Natural killer cell (primary cell): ENCODE data around the gene NEK5. TPM values are rescaled to one million over a fixed set of nuclear protein-coding genes. Genes with fewer than 3 reads are reported as not detected.

ENCODE experiments used
- ATAC-seq, 3 donors: fragments of 150-1000 bp in 2 of 3; fragments of 200-7000 bp in 1 of 3; cut with Tn5 transposase; 1 replicate in 1 of 3; 2 replicates in 2 of 3; pipeline ENCODE4 v1.10.0; 2021; ENCODE audit warnings: mild to moderate bottlenecking in 2 of 3, moderate library complexity in 2 of 3
- DNase-seq, 2 donors: peaks; one replicate each; pipeline versions ENCODE4 v3.0.0 to v3.0.0-alpha.2; 2013 to 2021; ENCODE audit warnings: mixed read lengths in 1 of 2
- H3K27ac ChIP-seq: one replicate; pipeline ENCODE4 v1.5.1; 2013; ENCODE audit warnings: mild to moderate bottlenecking, low read length
- H3K27me3 ChIP-seq: one replicate; pipeline ENCODE4 v1.6.1; 2013; ENCODE audit warnings: low read length; ENCODE audit not compliant: control insufficient read depth, insufficient read depth
- H3K36me3 ChIP-seq: one replicate; pipeline ENCODE4 v1.6.1; 2013; ENCODE audit warnings: low read length; ENCODE audit not compliant: control insufficient read depth, insufficient read depth
- H3K4me1 ChIP-seq: one replicate; pipeline ENCODE4 v1.6.1; 2013; ENCODE audit warnings: low read length; ENCODE audit not compliant: control insufficient read depth, insufficient read depth
- H3K4me3 ChIP-seq: one replicate; pipeline ENCODE4 v1.5.1; 2013; ENCODE audit warnings: low read length
- H3K9me3 ChIP-seq: one replicate; pipeline ENCODE4 v1.6.1; 2013; ENCODE audit warnings: low read length; ENCODE audit not compliant: control insufficient read depth, insufficient read depth
- H3K27ac Mint-ChIP-seq, 2 donors: one replicate each; pipeline ENCODE4 v1.8.0; 2022; ENCODE audit warnings: mild to moderate bottlenecking in 2 of 2, mixed read lengths in 2 of 2, moderate library complexity in 1 of 2
- H3K27me3 Mint-ChIP-seq, 2 donors: one replicate each; pipeline ENCODE4 v1.8.0; 2022; ENCODE audit warnings: low read depth in 2 of 2, mixed read lengths in 2 of 2
- H3K36me3 Mint-ChIP-seq: one replicate; pipeline ENCODE4 v1.8.0; 2022; ENCODE audit warnings: mixed read lengths
- H3K4me1 Mint-ChIP-seq, 2 donors: one replicate each; pipeline ENCODE4 v1.8.0; 2022; ENCODE audit warnings: mixed read lengths in 2 of 2
- H3K4me3 Mint-ChIP-seq: one replicate; pipeline ENCODE4 v1.8.0; 2022; ENCODE audit warnings: mild to moderate bottlenecking, moderate library complexity, mixed read lengths
- H3K9me3 Mint-ChIP-seq, 2 donors: one replicate each; pipeline ENCODE4 v1.8.0; 2022; ENCODE audit warnings: mixed read lengths in 2 of 2
- WGBS: methylation state at CpG from one replicate; pipeline ENCODE4 v1.1.7; 2013; ENCODE audit warnings: missing lambda C conversion rate; ENCODE audit not compliant: insufficient coverage; 5-methylcytosine and 5-hydroxymethylcytosine counted together
- intact Hi-C: fragments of 100-400 bp; cut with micrococcal nuclease; formaldehyde crosslinking; loops from one replicate; pipeline ENCODE4 v1.14.2; 2022
- total RNA-seq, 4 donors: library from RNA; stranded (reverse); fragments of 120-200 nt in 1 of 4; gene quantifications; one replicate each; pipeline versions ENCODE4 v1.2.3 to v1.2.4, GENCODE V29; 2013 to 2022
- TF ChIP-seq, protein P1 (sequence below): fragments of 200-600 bp; IDR thresholded peaks from one replicate; pipeline ENCODE4 v1.8.0; 2022; ENCODE audit warnings: antibody characterized with exemption

The NEK5 gene
- total RNA-seq, 3 donors from 2014 or later (not counting 1 experiment from before 2014, with no cell fraction given), result 0.13 TPM; not detected in 2

DNA sequence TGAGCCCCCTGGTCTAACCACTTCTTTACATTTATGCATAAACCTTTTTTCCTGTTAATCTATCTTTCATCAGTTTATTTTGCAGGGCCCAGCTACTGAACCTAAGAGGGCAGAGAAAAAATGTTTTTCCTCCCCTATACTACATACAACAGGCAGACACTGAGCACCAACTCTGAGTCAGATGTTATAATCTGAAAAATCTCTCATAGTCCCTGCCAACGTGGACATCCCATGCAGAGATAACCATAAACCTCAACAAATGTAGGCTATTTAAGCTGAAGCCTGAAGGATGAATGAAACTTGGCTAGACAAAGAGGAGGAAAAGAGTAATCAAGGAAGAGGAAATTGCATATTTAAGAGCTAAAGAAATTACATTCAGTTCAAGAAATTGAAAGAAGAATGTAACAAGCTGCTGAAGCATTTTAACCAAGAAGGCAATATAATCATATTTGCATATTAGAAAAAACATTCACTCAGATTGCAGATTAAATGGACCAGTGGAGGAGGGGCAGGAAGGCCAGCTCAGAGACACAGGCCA lies 27.9 kb upstream of the NEK5 start:
- no peaks in the 10 kb centered on the region for H3K36me3 ChIP-seq
- intact Hi-C loops, result loop anchor here (5.0 kb wide), 1 partner anchor 36 kb away; no protein-coding TSS in a partner anchor
- H3K9me3 ChIP-seq, result no peaks in the 10 kb centered on the region
- H3K4me1 Mint-ChIP-seq, result peaks cover 37 to 39% of the 10 kb centered on the region in 2 donors
- peak overlapping the region; percentile 4 to 32 for H3K27ac Mint-ChIP-seq
- peak overlapping the region; percentile 49 for H3K4me3 Mint-ChIP-seq
- H3K4me3 ChIP-seq, result no peak overlapping the region
- no CpG with 5 or more reads among the region's 1 CpG for WGBS
- TF ChIP-seq, protein P1, sequence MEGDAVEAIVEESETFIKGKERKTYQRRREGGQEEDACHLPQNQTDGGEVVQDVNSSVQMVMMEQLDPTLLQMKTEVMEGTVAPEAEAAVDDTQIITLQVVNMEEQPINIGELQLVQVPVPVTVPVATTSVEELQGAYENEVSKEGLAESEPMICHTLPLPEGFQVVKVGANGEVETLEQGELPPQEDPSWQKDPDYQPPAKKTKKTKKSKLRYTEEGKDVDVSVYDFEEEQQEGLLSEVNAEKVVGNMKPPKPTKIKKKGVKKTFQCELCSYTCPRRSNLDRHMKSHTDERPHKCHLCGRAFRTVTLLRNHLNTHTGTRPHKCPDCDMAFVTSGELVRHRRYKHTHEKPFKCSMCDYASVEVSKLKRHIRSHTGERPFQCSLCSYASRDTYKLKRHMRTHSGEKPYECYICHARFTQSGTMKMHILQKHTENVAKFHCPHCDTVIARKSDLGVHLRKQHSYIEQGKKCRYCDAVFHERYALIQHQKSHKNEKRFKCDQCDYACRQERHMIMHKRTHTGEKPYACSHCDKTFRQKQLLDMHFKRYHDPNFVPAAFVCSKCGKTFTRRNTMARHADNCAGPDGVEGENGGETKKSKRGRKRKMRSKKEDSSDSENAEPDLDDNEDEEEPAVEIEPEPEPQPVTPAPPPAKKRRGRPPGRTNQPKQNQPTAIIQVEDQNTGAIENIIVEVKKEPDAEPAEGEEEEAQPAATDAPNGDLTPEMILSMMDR, result no peak
- peaks cover 4% of the 10 kb centered on the region for H3K27me3 ChIP-seq
- H3K4me1 ChIP-seq, result peaks cover 18% of the 10 kb centered on the region
- no peaks in the 10 kb centered on the region for H3K27me3 Mint-ChIP-seq
- ATAC-seq, result no peak
- H3K27ac ChIP-seq, result no peak overlapping the region
- DNase-seq, result no peak
- H3K9me3 Mint-ChIP-seq, result no peaks in the 10 kb centered on the region
- no peaks in the 10 kb centered on the region for H3K36me3 Mint-ChIP-seq

DNA sequence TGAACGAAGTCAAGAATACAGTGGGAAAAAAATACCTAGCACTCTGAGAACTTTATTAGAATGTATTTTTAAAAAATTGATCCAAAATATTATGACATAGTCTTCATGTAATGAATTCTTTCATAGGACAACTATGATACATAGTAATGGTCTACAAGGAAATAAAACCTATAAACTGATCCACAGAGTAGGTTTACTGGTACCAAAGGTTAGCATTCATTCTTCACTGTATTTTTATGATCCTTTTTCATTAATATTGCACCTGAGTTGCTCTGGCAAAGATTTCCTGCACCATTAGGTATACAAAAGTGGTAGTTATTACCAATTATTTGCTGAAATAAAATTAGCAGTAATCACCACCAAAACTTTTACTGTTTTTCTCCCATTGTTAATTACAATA lies 26.3 kb upstream of the NEK5 start:
- peaks cover 2% of the 10 kb centered on the region for H3K36me3 ChIP-seq
- intact Hi-C loops, result loop anchor here (5.0 kb wide), 1 partner anchor 37 kb away; no protein-coding TSS in a partner anchor
- no peak overlapping the region for H3K27ac ChIP-seq
- ATAC-seq (no peak), DNase-seq (no peak)
- no peak overlapping the region for H3K27ac Mint-ChIP-seq
- H3K36me3 Mint-ChIP-seq, result peaks cover 7% of the 10 kb centered on the region
- H3K9me3 Mint-ChIP-seq, result no peaks in the 10 kb centered on the region
- no peaks in the 10 kb centered on the region for H3K9me3 ChIP-seq
- H3K27me3 Mint-ChIP-seq, result no peaks in the 10 kb centered on the region
- no peak overlapping the region for H3K4me3 ChIP-seq
- peaks cover 28 to 30% of the 10 kb centered on the region in 2 donors for H3K4me1 Mint-ChIP-seq
- no CpG with 5 or more reads among the region's 1 CpG for WGBS
- peaks cover 13% of the 10 kb centered on the region for H3K4me1 ChIP-seq
- H3K4me3 Mint-ChIP-seq, result no peak overlapping the region
- H3K27me3 ChIP-seq, result no peaks in the 10 kb centered on the region
- TF ChIP-seq, protein P1, result no peak

DNA sequence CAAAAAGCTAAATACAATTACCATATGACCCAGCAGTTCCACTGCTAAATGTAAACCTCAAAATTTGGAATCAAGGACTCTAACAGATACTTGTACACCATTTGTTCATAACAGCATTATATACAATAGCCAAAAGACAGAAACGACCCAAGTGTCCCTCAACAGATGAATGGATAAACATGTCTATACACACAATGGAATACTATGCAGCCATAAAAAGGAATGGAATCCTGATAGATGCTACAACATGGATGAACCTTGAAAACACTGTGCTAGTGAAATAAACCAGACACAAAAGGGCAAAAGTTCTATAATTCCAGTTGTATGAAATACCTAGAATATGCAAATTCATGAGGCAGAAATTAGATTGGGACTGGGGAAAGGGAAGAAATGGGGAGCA lies 18.4 kb upstream of the NEK5 start:
- H3K27ac ChIP-seq, result no peak overlapping the region
- intact Hi-C loops, result no loop called here
- TF ChIP-seq, protein P1, result no peak
- DNase-seq (no peak), ATAC-seq (no peak)
- H3K4me3 ChIP-seq, result no peak overlapping the region
- peaks cover 14% of the 10 kb centered on the region for H3K36me3 Mint-ChIP-seq
- no peaks in the 10 kb centered on the region for H3K27me3 ChIP-seq
- no peak overlapping the region for H3K27ac Mint-ChIP-seq
- H3K36me3 ChIP-seq, result peaks cover 4% of the 10 kb centered on the region
- no peaks in the 10 kb centered on the region for H3K4me1 ChIP-seq
- no peaks in the 10 kb centered on the region for H3K4me1 Mint-ChIP-seq
- H3K9me3 ChIP-seq, result no peaks in the 10 kb centered on the region
- no peak overlapping the region for H3K4me3 Mint-ChIP-seq
- no peaks in the 10 kb centered on the region for H3K27me3 Mint-ChIP-seq
- peaks cover 2% of the 10 kb centered on the region in 2 donors for H3K9me3 Mint-ChIP-seq
- WGBS, result 92% methylated on average over 1 of the region's 1 CpG

DNA sequence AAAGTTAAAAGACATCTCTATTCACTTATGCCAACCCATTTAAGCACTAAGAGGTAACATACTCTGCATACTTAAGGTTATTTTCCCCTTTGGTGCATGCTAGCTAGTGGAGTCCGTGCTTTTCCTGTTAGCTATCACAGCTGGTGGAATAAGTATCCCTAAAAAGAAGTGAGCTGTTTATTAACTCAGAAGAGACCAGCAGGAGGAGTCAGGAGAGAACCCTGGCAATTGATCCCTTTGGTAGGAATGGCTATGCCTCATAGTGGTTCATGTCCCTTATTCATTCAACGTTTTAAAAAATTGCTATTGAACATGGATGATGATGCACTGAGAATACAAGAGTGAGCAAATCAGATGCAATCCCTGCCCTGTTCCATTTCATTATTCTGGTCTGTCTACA lies 12.4 kb upstream of the NEK5 start:
- H3K9me3 Mint-ChIP-seq, result no peaks in the 10 kb centered on the region
- no peaks in the 10 kb centered on the region for H3K36me3 Mint-ChIP-seq
- no peak overlapping the region for H3K27ac Mint-ChIP-seq
- H3K27ac ChIP-seq, result no peak overlapping the region
- ATAC-seq (no peak), DNase-seq (no peak)
- H3K4me1 ChIP-seq, result no peaks in the 10 kb centered on the region
- WGBS, result 94% methylated on average over 2 of the region's 2 CpGs
- H3K4me3 Mint-ChIP-seq, result no peak overlapping the region
- no peak overlapping the region for H3K4me3 ChIP-seq
- H3K27me3 Mint-ChIP-seq, result no peaks in the 10 kb centered on the region
- TF ChIP-seq, protein P1, result no peak
- H3K36me3 ChIP-seq, result no peaks in the 10 kb centered on the region
- H3K27me3 ChIP-seq, result no peaks in the 10 kb centered on the region
- no peaks in the 10 kb centered on the region for H3K4me1 Mint-ChIP-seq
- H3K9me3 ChIP-seq, result no peaks in the 10 kb centered on the region
- intact Hi-C loops, result no loop called here
